Activated CD4-positive, CD25-positive, alpha-beta regulatory T cell treated with anti-CD3 and anti-CD28 coated beads, Interleukin-2, amount 50 U/mL, for 24 hours (primary cell): ENCODE data around the gene ZNF655.
A peak's percentile ranks its signal among the peaks of the same experiment; 100 is the strongest.

Experiments
- ATAC-seq, 2 donors: fragments of 150-1000 bp; cut with Tn5 transposase; one replicate each; pipeline ENCODE4 v1.10.0; 2021; ENCODE audit warnings: mild to moderate bottlenecking in 1 of 2, moderate library complexity in 1 of 2

Gene ZNF655

GRCh38 chr7:99607548-99607947, 49.1 kb downstream of the ZNF655 start:
- ATAC-seq: no peak

- no peak for ATAC-seq
Measured at GRCh38 chr7:99614495-99614894, 56.1 kb downstream of the ZNF655 start.

GRCh38 chr7:99615989-99616358, 57.5 kb downstream of the ZNF655 start:
- ATAC-seq: no peak

- peak; percentile 97 for ATAC-seq
Measured at GRCh38 chr7:99616359-99617191, 58.1 kb downstream of the ZNF655 start, which contains the start of gene ZSCAN25. Gene ZSCAN25 (plus strand): TSS chr7:99616946. CDS start chr7:99619607, 2,661 bp downstream.

GRCh38 chr7:99617192-99617781, 58.8 kb downstream of the ZNF655 start:
- ATAC-seq: peak; percentile 39 to 50

GRCh38 chr7:99618726-99619125, 60.3 kb downstream of the ZNF655 start:
- ATAC-seq: no peak

- no peak for ATAC-seq
Measured at GRCh38 chr7:99619571-99620130, 61.2 kb downstream of the ZNF655 start.

- no peak for ATAC-seq
Measured at GRCh38 chr7:99621271-99621670, 62.8 kb downstream of the ZNF655 start.

- ATAC-seq: no peak
Measured at GRCh38 chr7:99622596-99622995, 64.2 kb downstream of the ZNF655 start.

GRCh38 chr7:99623091-99623693, 64.8 kb downstream of the ZNF655 start:
- ATAC-seq: peak; percentile 23 to 34

- peak; percentile 43 to 53 for ATAC-seq
Measured at GRCh38 chr7:99623702-99624447, 65.4 kb downstream of the ZNF655 start.

- ATAC-seq: peak; percentile 84 to 89
Measured at GRCh38 chr7:99624484-99624883, 66.0 kb downstream of the ZNF655 start.

GRCh38 chr7:99625321-99625720, 66.9 kb downstream of the ZNF655 start:
- no peak for ATAC-seq

GRCh38 chr7:99625961-99626360, 67.5 kb downstream of the ZNF655 start:
- ATAC-seq: no peak
